ENCODE results near the gene KIRREL3.

KIRREL3 gene

GRCh38 chr11:126479178-126479930, 521.2 kb downstream of the KIRREL3 start:
- DNase-seq = no peak

- no peak for DNase-seq
Measured at GRCh38 chr11:126478466-126478865, 522.1 kb downstream of the KIRREL3 start.

GRCh38 chr11:126477535-126478305, 522.9 kb downstream of the KIRREL3 start:
- peak; percentile 43 for DNase-seq

- DNase-seq = no peak
Measured at GRCh38 chr11:126476977-126477376, 523.6 kb downstream of the KIRREL3 start.

- DNase-seq = no peak
Measured at GRCh38 chr11:126476266-126476924, 524.2 kb downstream of the KIRREL3 start.

- no peak for DNase-seq
Measured at GRCh38 chr11:126475014-126475991, 525.3 kb downstream of the KIRREL3 start.

- DNase-seq = no peak
Measured at GRCh38 chr11:126474220-126474619, 526.4 kb downstream of the KIRREL3 start.

- DNase-seq = no peak
Measured at GRCh38 chr11:126473269-126473668, 527.3 kb downstream of the KIRREL3 start.

GRCh38 chr11:126469311-126469710, 531.3 kb downstream of the KIRREL3 start:
- DNase-seq = no peak

GRCh38 chr11:126468102-126468521, 532.5 kb downstream of the KIRREL3 start:
- DNase-seq = no peak

- no peak for DNase-seq
Measured at GRCh38 chr11:126467471-126467870, 533.1 kb downstream of the KIRREL3 start.

GRCh38 chr11:126467046-126467370, 533.6 kb downstream of the KIRREL3 start:
- DNase-seq = no peak

- no peak for DNase-seq
Measured at GRCh38 chr11:126466236-126467045, 534.1 kb downstream of the KIRREL3 start.

GRCh38 chr11:126465573-126466188, 534.9 kb downstream of the KIRREL3 start:
- peak; percentile 36 for DNase-seq

GRCh38 chr11:126464796-126465195, 535.8 kb downstream of the KIRREL3 start:
- DNase-seq = no peak

- DNase-seq = no peak
Measured at GRCh38 chr11:126462422-126462821, 538.1 kb downstream of the KIRREL3 start.

- no peak for DNase-seq
Measured at GRCh38 chr11:126461996-126462395, 538.6 kb downstream of the KIRREL3 start.

GRCh38 chr11:126461096-126461440, 539.5 kb downstream of the KIRREL3 start:
- DNase-seq = no peak

- no peak for DNase-seq
Measured at GRCh38 chr11:126460417-126461095, 540.0 kb downstream of the KIRREL3 start.

GRCh38 chr11:126459691-126460281, 540.8 kb downstream of the KIRREL3 start:
- DNase-seq = no peak

All from activated CD4-positive, alpha-beta T cell treated with anti-CD3 and anti-CD28 coated beads, Interleukin-2, Interleukin-6, amounts not matched to agents 100 ng/mL and 50 ng/mL, durations not matched to agents 16 hours and 8 hours (primary cell).